KMS-11 (cell line): ENCODE results near the gene SSTR1.

ENCODE experiments used
- H2AFZ ChIP-seq: fragments of 200-600 bp; sonication (generic); 2 replicates; pipeline ENCODE4 v1.6.1; 2016; ENCODE audit warnings: antibody characterized with exemption, mixed run types, low read depth
- H3K27ac ChIP-seq: fragments of 200-600 bp; sonication (generic); 2 replicates; pipeline ENCODE4 v1.6.1; 2016; ENCODE audit warnings: mild to moderate bottlenecking, mixed run types
- H3K27me3 ChIP-seq: fragments of 200-600 bp; sonication (generic); 2 replicates; pipeline ENCODE4 v1.6.1; 2017; ENCODE audit warnings: mild to moderate bottlenecking, low read depth, mixed run types, moderate library complexity; ENCODE audit not compliant: insufficient read depth
- H3K36me3 ChIP-seq: fragments of 200-600 bp; sonication (generic); 2 replicates; pipeline ENCODE4 v1.6.1; 2017; ENCODE audit warnings: mild to moderate bottlenecking, mixed run types; ENCODE audit not compliant: insufficient read depth
- H3K4me1 ChIP-seq: fragments of 200-600 bp; sonication (generic); 2 replicates; pipeline ENCODE4 v1.6.1; 2016; ENCODE audit warnings: mild to moderate bottlenecking, low read depth, mixed run types; ENCODE audit not compliant: poor library complexity, severe bottlenecking
- H3K4me2 ChIP-seq: fragments of 200-600 bp; sonication (generic); 2 replicates; pipeline ENCODE4 v1.7.0; 2016; ENCODE audit warnings: mild to moderate bottlenecking, mixed run types
- H3K4me3 ChIP-seq: fragments of 200-600 bp; sonication (generic); IDR thresholded peaks from 2 replicates; pipeline ENCODE4 v1.6.1; 2017; ENCODE audit warnings: low read depth, low read length, mixed read lengths; ENCODE audit not compliant: insufficient read depth
- H3K79me2 ChIP-seq: fragments of 200-600 bp; sonication (generic); 2 replicates; pipeline ENCODE4 v1.6.1; 2016; ENCODE audit warnings: low read depth, mixed run types; ENCODE audit not compliant: insufficient read depth
- H3K9ac ChIP-seq: fragments of 200-600 bp; sonication (generic); 2 replicates; pipeline ENCODE4 v1.6.1; 2016; ENCODE audit warnings: mild to moderate bottlenecking, mixed run types
- H4K20me1 ChIP-seq: fragments of 200-600 bp; sonication (generic); 2 replicates; pipeline ENCODE4 v1.6.1; 2016; ENCODE audit warnings: mild to moderate bottlenecking, mixed run types; ENCODE audit not compliant: insufficient read depth
- TF ChIP-seq, protein P1 (sequence below): fragments of 200-600 bp; sonication (generic); conservative IDR thresholded peaks from 2 replicates; pipeline ENCODE4 v1.6.1; 2017; ENCODE audit warnings: low read depth, mild to moderate bottlenecking, antibody characterized with exemption, low read length, moderate library complexity, mixed read lengths

The SSTR1 gene

DNA sequence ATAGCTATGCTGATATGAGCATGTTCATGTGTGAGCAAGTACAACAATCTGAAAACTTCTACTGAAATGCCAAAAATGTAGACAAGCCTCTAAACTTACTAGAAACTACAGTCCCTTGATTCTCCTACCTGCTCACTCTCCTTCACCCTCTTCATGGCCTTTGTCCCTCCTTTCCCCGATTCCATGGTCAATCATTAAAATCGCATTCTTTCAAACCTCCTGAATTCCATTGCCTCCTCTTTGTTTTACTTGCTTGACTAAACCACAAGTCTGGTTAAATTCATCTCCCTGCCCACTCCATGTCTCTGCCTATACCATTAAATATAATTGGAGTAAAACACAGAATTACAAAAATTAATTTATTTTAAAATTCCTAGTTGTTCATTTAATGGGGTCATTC, 33.0 kb upstream of the SSTR1 start:
- H3K27me3 ChIP-seq: no peaks in the 10 kb centered on the region
- no peaks in the 10 kb centered on the region for H3K36me3 ChIP-seq
- TF ChIP-seq, protein P1, sequence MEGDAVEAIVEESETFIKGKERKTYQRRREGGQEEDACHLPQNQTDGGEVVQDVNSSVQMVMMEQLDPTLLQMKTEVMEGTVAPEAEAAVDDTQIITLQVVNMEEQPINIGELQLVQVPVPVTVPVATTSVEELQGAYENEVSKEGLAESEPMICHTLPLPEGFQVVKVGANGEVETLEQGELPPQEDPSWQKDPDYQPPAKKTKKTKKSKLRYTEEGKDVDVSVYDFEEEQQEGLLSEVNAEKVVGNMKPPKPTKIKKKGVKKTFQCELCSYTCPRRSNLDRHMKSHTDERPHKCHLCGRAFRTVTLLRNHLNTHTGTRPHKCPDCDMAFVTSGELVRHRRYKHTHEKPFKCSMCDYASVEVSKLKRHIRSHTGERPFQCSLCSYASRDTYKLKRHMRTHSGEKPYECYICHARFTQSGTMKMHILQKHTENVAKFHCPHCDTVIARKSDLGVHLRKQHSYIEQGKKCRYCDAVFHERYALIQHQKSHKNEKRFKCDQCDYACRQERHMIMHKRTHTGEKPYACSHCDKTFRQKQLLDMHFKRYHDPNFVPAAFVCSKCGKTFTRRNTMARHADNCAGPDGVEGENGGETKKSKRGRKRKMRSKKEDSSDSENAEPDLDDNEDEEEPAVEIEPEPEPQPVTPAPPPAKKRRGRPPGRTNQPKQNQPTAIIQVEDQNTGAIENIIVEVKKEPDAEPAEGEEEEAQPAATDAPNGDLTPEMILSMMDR: no peak
- H3K27ac ChIP-seq: no peak overlapping the region
- H3K4me1 ChIP-seq: no peaks in the 10 kb centered on the region
- H3K9ac ChIP-seq: no peak overlapping the region
- H4K20me1 ChIP-seq: no peaks in the 10 kb centered on the region
- H3K4me3 ChIP-seq: no peak overlapping the region
- H3K4me2 ChIP-seq: no peak overlapping the region
- H2AFZ ChIP-seq: no peak overlapping the region
- H3K79me2 ChIP-seq: no peaks in the 10 kb centered on the region

DNA sequence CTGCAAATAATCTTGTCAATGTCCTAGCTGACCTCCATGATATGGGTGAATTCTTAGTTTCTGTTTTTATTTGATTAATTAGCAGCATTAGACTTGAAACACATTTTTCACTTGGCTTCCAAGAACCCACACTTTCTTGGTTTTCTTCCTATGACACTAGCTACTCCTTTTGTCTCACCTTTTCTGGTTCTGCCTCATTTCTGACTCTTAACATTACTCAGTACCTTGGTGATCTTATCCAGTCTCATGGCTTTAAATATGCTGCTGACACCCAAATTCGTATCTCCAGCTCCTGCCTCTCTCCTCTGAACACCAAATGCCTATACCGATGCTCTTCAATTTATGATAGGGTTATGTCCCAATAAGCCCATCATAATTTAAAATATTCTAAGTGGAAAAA, 32.0 kb upstream of the SSTR1 start:
- H3K79me2 ChIP-seq: no peaks in the 10 kb centered on the region
- no peaks in the 10 kb centered on the region for H3K36me3 ChIP-seq
- no peaks in the 10 kb centered on the region for H3K27me3 ChIP-seq
- H4K20me1 ChIP-seq: no peaks in the 10 kb centered on the region
- H3K4me2 ChIP-seq: no peak overlapping the region
- no peak overlapping the region for H3K4me3 ChIP-seq
- no peak overlapping the region for H3K27ac ChIP-seq
- no peak overlapping the region for H2AFZ ChIP-seq
- H3K9ac ChIP-seq: no peak overlapping the region
- no peaks in the 10 kb centered on the region for H3K4me1 ChIP-seq
- TF ChIP-seq, protein P1: no peak

DNA sequence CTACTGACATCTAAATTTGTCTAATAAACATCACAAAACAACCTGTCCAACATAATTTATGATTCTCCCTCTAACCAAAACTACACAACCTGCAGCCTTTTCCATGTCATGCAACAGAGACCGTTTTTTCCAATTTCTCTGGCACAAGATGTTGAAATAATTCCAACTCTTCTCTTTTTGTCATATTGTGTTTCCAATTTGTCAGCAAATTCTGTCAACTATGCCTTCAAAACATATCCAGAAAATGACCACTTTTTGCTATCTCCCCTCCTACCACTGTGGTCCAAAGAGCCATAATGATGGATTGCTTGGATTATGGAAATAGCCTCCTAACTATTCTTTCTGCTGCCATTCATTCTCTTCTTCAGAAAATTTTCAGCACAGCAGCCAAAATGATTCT, 31.3 kb upstream of the SSTR1 start:
- Histone ChIP-seq H3K4me1 (no peaks in the 10 kb centered on the region), H2AFZ (no peak overlapping the region), H3K79me2 (no peaks in the 10 kb centered on the region), H3K27ac (no peak overlapping the region), H3K9ac (no peak overlapping the region), H3K27me3 (no peaks in the 10 kb centered on the region), H3K36me3 (no peaks in the 10 kb centered on the region), H4K20me1 (no peaks in the 10 kb centered on the region), H3K4me3 (no peak overlapping the region), H3K4me2 (no peak overlapping the region)
- TF ChIP-seq, protein P1: no peak

DNA sequence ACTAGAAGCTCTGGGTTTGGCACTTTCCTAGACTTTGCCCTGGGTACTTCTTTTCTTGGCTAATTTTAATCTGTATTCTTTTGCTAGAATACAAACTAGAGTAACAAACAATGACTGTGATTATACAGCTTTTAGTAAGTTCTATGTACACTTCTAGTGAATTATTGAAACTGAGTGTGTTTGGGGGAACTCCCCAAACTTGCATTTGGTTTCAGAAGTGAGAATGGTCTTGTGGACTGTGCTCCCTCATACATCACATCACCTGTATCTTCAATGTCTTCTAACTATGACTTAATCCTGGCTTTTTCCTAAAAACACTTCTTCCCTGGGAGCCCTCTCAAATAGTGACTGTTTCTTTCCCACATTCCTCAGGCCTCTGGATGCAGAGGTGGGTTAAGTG, 23.6 kb upstream of the SSTR1 start:
- Histone ChIP-seq H4K20me1 (no peaks in the 10 kb centered on the region), H3K27ac (no peak overlapping the region), H3K36me3 (no peaks in the 10 kb centered on the region), H2AFZ (no peak overlapping the region), H3K79me2 (no peaks in the 10 kb centered on the region), H3K9ac (no peak overlapping the region), H3K4me2 (no peak overlapping the region), H3K4me3 (no peak overlapping the region), H3K4me1 (peaks cover 15% of the 10 kb centered on the region), H3K27me3 (no peaks in the 10 kb centered on the region)
- TF ChIP-seq, protein P1: no peak

DNA sequence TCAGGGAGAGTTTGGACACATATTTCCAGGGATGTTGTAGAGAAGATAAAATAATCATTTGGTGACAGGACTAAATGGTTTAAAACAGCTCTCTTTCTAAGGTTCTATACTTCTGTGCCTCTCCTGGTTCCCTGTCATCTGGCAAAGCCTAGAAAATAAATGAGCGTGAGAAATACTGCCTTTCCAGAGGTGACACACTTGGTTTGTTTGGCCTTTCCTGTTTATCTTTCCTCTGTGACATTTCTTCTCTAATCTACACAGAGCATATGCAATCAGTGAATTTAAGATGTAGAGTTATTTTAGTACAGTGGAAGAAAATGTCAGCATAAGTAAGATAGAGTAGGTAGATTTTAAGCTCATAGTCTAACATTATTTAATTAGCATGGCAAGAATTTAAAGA, 22.0 kb upstream of the SSTR1 start:
- TF ChIP-seq, protein P1: no peak
- no peaks in the 10 kb centered on the region for H3K36me3 ChIP-seq
- H3K9ac ChIP-seq: no peak overlapping the region
- peaks cover 15% of the 10 kb centered on the region for H3K4me1 ChIP-seq
- no peaks in the 10 kb centered on the region for H3K79me2 ChIP-seq
- no peaks in the 10 kb centered on the region for H4K20me1 ChIP-seq
- H3K27ac ChIP-seq: no peak overlapping the region
- H2AFZ ChIP-seq: no peak overlapping the region
- no peak overlapping the region for H3K4me3 ChIP-seq
- H3K4me2 ChIP-seq: no peak overlapping the region
- no peaks in the 10 kb centered on the region for H3K27me3 ChIP-seq
